Astrocyte (in vitro differentiated cells and primary cell): ENCODE measurements around the gene CDC42EP1. TPM values are rescaled to one million over a fixed set of nuclear protein-coding genes. Genes with fewer than 3 reads are reported as not detected.

Source experiments
- DNase-seq: peaks from one replicate; pipeline ENCODE4 v3.0.0-alpha.2; 2010; ENCODE audit warnings: low read depth
- FAIRE-seq: peaks from 2 replicates; lab custom pipeline; 2011; peaks lifted over from hg19 to GRCh38; lab: Jason Lieb, UNC
- H2AFZ ChIP-seq: 2 replicates; pipeline ENCODE4 v1.6.0; 2012; ENCODE audit warnings: low read depth, low read length, inconsistent platforms
- H3K27ac ChIP-seq: 2 replicates; pipeline ENCODE4 v1.5.1; 2011; ENCODE audit warnings: low read depth, low read length, inconsistent platforms
- H3K27me3 ChIP-seq: 2 replicates; pipeline ENCODE4 v1.6.0; 2011; ENCODE audit warnings: low read length, inconsistent platforms; ENCODE audit not compliant: insufficient read depth
- H3K36me3 ChIP-seq: 2 replicates; pipeline ENCODE4 v1.5.1; 2011; ENCODE audit warnings: low read length, inconsistent platforms; ENCODE audit not compliant: insufficient read depth
- H3K4me1 ChIP-seq: 2 replicates; pipeline ENCODE4 v1.5.1; 2011; ENCODE audit warnings: low read length, inconsistent platforms; ENCODE audit not compliant: insufficient read depth
- H3K4me2 ChIP-seq: 2 replicates; pipeline ENCODE4 v1.6.0; 2012; ENCODE audit warnings: low read length, inconsistent platforms
- H3K4me3 ChIP-seq: 2 replicates; pipeline ENCODE4 v1.5.1; 2011; ENCODE audit warnings: low read depth, mild to moderate bottlenecking, low read length, inconsistent platforms; ENCODE audit not compliant: insufficient read depth
- H3K79me2 ChIP-seq: 2 replicates; pipeline ENCODE4 v1.6.0; 2012; ENCODE audit warnings: mild to moderate bottlenecking, low read length, inconsistent platforms; ENCODE audit not compliant: insufficient read depth
- H3K9ac ChIP-seq: 2 replicates; pipeline ENCODE4 v1.6.0; 2012; ENCODE audit warnings: mild to moderate bottlenecking, low read length, inconsistent platforms
- H3K9me3 ChIP-seq: 2 replicates; pipeline ENCODE4 v1.5.1; 2012; ENCODE audit warnings: low read depth, mild to moderate bottlenecking, low read length, inconsistent platforms; ENCODE audit not compliant: insufficient read depth
- H4K20me1 ChIP-seq: 2 replicates; pipeline ENCODE4 v1.6.0; 2012; ENCODE audit warnings: low read length, inconsistent platforms; ENCODE audit not compliant: insufficient read depth
- H3K27ac Mint-ChIP-seq: one replicate; pipeline ENCODE4 v1.8.0; 2021; ENCODE audit warnings: mild to moderate bottlenecking, mixed read lengths; ENCODE audit not compliant: unreplicated experiment
- H3K27me3 Mint-ChIP-seq: one replicate; pipeline ENCODE4 v1.8.0; 2021; ENCODE audit warnings: low read depth, mixed read lengths; ENCODE audit not compliant: unreplicated experiment
- H3K36me3 Mint-ChIP-seq: one replicate; pipeline ENCODE4 v1.8.0; 2021; ENCODE audit warnings: low read depth, mixed read lengths; ENCODE audit not compliant: unreplicated experiment
- H3K4me1 Mint-ChIP-seq: one replicate; pipeline ENCODE4 v1.8.0; 2021; ENCODE audit warnings: low read depth, mixed read lengths; ENCODE audit not compliant: unreplicated experiment
- H3K4me3 Mint-ChIP-seq: one replicate; pipeline ENCODE4 v1.8.0; 2021; ENCODE audit warnings: mild to moderate bottlenecking, moderate library complexity, mixed read lengths; ENCODE audit not compliant: unreplicated experiment
- H3K9me3 Mint-ChIP-seq: one replicate; pipeline ENCODE4 v1.8.0; 2021; ENCODE audit warnings: mild to moderate bottlenecking, mixed read lengths; ENCODE audit not compliant: unreplicated experiment
- CTCF ChIP-seq: IDR thresholded peaks from 2 replicates; pipeline ENCODE4 v1.5.1; 2011; ENCODE audit warnings: low read depth, mild to moderate bottlenecking, inconsistent platforms, low read length, moderate library complexity; ENCODE audit not compliant: insufficient read depth
- EZH2 ChIP-seq: IDR thresholded peaks from 2 replicates; pipeline ENCODE4 v1.6.1; 2012; ENCODE audit warnings: mild to moderate bottlenecking, low read length, inconsistent platforms; ENCODE audit not compliant: insufficient read depth
- total RNA-seq: library from RNA; stranded (reverse); gene quantifications from 2 replicates; pipeline ENCODE4 v1.2.1, GENCODE V29; 2021

The CDC42EP1 gene
- total RNA-seq, 1 donor from 2014 or later, result 106 TPM

- H3K4me1 Mint-ChIP-seq, result peaks cover 3% of the 10 kb centered on the region
- no peak for FAIRE-seq
Measured at GRCh38 chr22:37591823-37592404, 31.6 kb downstream of the CDC42EP1 start.

GRCh38 chr22:37594237-37594636 is 34.0 kb downstream of the CDC42EP1 start:
- H3K9ac ChIP-seq, result no peak overlapping the region
- H3K79me2 ChIP-seq, result no peaks in the 10 kb centered on the region
- no peaks in the 10 kb centered on the region for H3K27me3 ChIP-seq
- DNase-seq, result no peak
- H3K4me1 Mint-ChIP-seq, result peaks cover 3% of the 10 kb centered on the region
- no peaks in the 10 kb centered on the region for H3K36me3 ChIP-seq
- H2AFZ ChIP-seq, result no peak overlapping the region
- no peak for FAIRE-seq
- H3K9me3 Mint-ChIP-seq, result peaks cover 4% of the 10 kb centered on the region
- H3K27me3 Mint-ChIP-seq, result peaks cover 4% of the 10 kb centered on the region
- H3K4me2 ChIP-seq, result no peak overlapping the region
- no peak overlapping the region for H3K4me3 ChIP-seq
- no peak overlapping the region for H3K27ac Mint-ChIP-seq
- no peak for TF ChIP-seq CTCF
- TF ChIP-seq EZH2, result no peak
- no peaks in the 10 kb centered on the region for H3K9me3 ChIP-seq
- no peaks in the 10 kb centered on the region for H4K20me1 ChIP-seq
- H3K27ac ChIP-seq, result no peak overlapping the region
- H3K36me3 Mint-ChIP-seq, result no peaks in the 10 kb centered on the region
- no peak overlapping the region for H3K4me3 Mint-ChIP-seq
- no peaks in the 10 kb centered on the region for H3K4me1 ChIP-seq

More at GRCh38 chr22:37591823-37592404, 31.6 kb downstream of the CDC42EP1 start:
- Histone ChIP-seq H4K20me1 (no peaks in the 10 kb centered on the region), H3K79me2 (no peaks in the 10 kb centered on the region), H2AFZ (no peak overlapping the region), H3K27ac (no peak overlapping the region), H3K9ac (no peak overlapping the region), H3K4me1 (no peaks in the 10 kb centered on the region), H3K36me3 (no peaks in the 10 kb centered on the region), H3K4me3 (no peak overlapping the region), H3K9me3 (no peaks in the 10 kb centered on the region), H3K27me3 (no peaks in the 10 kb centered on the region), H3K4me2 (peak overlapping the region; percentile 42)
- H3K4me3 Mint-ChIP-seq, result peak overlapping the region; percentile 66
- H3K27ac Mint-ChIP-seq, result no peak overlapping the region
- H3K9me3 Mint-ChIP-seq, result peaks cover 4% of the 10 kb centered on the region
- no peak for DNase-seq
- peaks cover 16% of the 10 kb centered on the region for H3K27me3 Mint-ChIP-seq
- no peaks in the 10 kb centered on the region for H3K36me3 Mint-ChIP-seq
- TF ChIP-seq CTCF, result no peak
- no peak for TF ChIP-seq EZH2

GRCh38 chr22:37599153-37599552 is 38.9 kb downstream of the CDC42EP1 start:
- H3K4me3 ChIP-seq, result no peak overlapping the region
- no peak overlapping the region for H3K4me2 ChIP-seq
- no peak overlapping the region for H2AFZ ChIP-seq
- DNase-seq (no peak), FAIRE-seq (no peak)
- TF ChIP-seq EZH2 (no peak), CTCF (no peak)
- H4K20me1 ChIP-seq, result no peaks in the 10 kb centered on the region
- Mint-ChIP-seq H3K4me1 (peaks cover 4% of the 10 kb centered on the region), H3K4me3 (peak overlapping the region; percentile 17), H3K27me3 (no peaks in the 10 kb centered on the region), H3K36me3 (no peaks in the 10 kb centered on the region), H3K9me3 (no peaks in the 10 kb centered on the region), H3K27ac (no peak overlapping the region)
- peaks cover 2% of the 10 kb centered on the region for H3K27me3 ChIP-seq
- H3K4me1 ChIP-seq, result peaks cover 4% of the 10 kb centered on the region
- no peaks in the 10 kb centered on the region for H3K36me3 ChIP-seq
- H3K79me2 ChIP-seq, result no peaks in the 10 kb centered on the region
- H3K9me3 ChIP-seq, result no peaks in the 10 kb centered on the region
- no peak overlapping the region for H3K27ac ChIP-seq
- H3K9ac ChIP-seq, result no peak overlapping the region
